Measurements from ENCODE around the gene COL27A1. TPM values are rescaled to one million over a fixed set of nuclear protein-coding genes. Genes with fewer than 3 reads are reported as not detected.

Gene COL27A1
- total RNA-seq, 4 donors from 2014 or later, result 14.2 to 32.9 (median 20.7) TPM

- no peak for TF ChIP-seq POLR2AphosphoS5 (IDR thresholded peaks at IDR 0.05)
- TF ChIP-seq EP300 (IDR thresholded peaks at IDR 0.05), result no peak
- TF ChIP-seq POLR2A (IDR thresholded peaks at IDR 0.05), result no peak
- TF ChIP-seq, protein P1, sequence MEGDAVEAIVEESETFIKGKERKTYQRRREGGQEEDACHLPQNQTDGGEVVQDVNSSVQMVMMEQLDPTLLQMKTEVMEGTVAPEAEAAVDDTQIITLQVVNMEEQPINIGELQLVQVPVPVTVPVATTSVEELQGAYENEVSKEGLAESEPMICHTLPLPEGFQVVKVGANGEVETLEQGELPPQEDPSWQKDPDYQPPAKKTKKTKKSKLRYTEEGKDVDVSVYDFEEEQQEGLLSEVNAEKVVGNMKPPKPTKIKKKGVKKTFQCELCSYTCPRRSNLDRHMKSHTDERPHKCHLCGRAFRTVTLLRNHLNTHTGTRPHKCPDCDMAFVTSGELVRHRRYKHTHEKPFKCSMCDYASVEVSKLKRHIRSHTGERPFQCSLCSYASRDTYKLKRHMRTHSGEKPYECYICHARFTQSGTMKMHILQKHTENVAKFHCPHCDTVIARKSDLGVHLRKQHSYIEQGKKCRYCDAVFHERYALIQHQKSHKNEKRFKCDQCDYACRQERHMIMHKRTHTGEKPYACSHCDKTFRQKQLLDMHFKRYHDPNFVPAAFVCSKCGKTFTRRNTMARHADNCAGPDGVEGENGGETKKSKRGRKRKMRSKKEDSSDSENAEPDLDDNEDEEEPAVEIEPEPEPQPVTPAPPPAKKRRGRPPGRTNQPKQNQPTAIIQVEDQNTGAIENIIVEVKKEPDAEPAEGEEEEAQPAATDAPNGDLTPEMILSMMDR (IDR thresholded peaks at IDR 0.05), result no peak
- H3K27me3 ChIP-seq, result no peaks in the 10 kb centered on the region
- 78% methylated on average over 16 of the region's 16 CpGs for WGBS
- DNase-seq (ENCODE audit: low spot score in 2 of 2), result no peak
- no peaks in the 10 kb centered on the region for H3K9me3 ChIP-seq
- H3K27ac ChIP-seq, result no peak overlapping the region
- no peak overlapping the region for H3K4me3 ChIP-seq
- peaks cover 7% of the 10 kb centered on the region for H3K4me1 ChIP-seq
- H3K36me3 ChIP-seq, result peaks cover 6% of the 10 kb centered on the region
Observed at GRCh38 chr9:114227288-114228015, 72.1 kb downstream of the COL27A1 start.

DNA sequence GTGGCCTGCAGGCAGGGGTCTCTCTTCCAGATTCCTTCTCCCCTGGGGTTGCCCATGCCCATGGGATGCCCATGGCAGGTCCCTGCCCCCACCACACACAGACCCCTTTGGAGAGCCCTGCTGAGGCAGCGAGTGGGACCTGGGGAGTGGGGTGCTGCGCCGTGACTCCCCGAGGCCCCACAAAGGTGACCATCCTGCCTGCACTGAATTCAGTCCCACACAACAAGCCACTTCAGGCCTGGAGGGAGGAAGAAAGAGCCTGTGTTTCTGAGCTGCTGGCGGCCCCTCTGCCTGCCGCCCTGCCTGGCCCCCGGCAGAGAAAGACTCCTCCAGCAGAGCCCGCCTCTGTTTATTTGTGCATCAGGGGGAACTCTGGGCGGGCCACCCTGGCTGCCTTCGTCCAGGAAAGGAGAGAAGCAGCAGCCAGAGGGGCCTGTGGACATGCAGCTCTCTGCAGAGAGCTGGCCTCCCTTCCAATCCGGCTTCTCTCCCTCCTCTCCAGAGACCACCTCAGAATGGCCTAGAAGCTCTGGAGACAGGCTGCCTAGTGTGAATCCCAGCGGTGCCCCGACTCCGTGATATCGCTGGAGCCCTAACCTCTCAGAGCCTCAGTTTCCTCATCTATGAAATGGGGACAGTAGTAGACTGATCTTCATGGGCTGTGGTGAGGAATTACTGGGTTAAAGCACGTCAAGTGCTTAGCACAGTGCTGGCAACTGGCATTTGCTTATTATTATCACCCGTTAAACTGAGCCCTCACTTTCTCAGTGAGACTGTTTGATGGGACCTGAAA is 72.9 kb downstream of the COL27A1 start:
- H3K27ac ChIP-seq, result no peak overlapping the region
- H3K9me3 ChIP-seq, result no peaks in the 10 kb centered on the region
- no peak for DNase-seq (ENCODE audit: low spot score in 2 of 2)
- no peaks in the 10 kb centered on the region for H3K27me3 ChIP-seq
- 82% methylated on average over 11 of the region's 17 CpGs for WGBS
- TF ChIP-seq EP300 (IDR thresholded peaks at IDR 0.05), result no peak
- no peak for TF ChIP-seq POLR2AphosphoS5 (IDR thresholded peaks at IDR 0.05)
- TF ChIP-seq, protein P1 (IDR thresholded peaks at IDR 0.05), result no peak
- no peak for TF ChIP-seq POLR2A (IDR thresholded peaks at IDR 0.05)
- no peak overlapping the region for H3K4me3 ChIP-seq
- peaks cover 6% of the 10 kb centered on the region for H3K36me3 ChIP-seq
- peaks cover 8% of the 10 kb centered on the region for H3K4me1 ChIP-seq

DNA sequence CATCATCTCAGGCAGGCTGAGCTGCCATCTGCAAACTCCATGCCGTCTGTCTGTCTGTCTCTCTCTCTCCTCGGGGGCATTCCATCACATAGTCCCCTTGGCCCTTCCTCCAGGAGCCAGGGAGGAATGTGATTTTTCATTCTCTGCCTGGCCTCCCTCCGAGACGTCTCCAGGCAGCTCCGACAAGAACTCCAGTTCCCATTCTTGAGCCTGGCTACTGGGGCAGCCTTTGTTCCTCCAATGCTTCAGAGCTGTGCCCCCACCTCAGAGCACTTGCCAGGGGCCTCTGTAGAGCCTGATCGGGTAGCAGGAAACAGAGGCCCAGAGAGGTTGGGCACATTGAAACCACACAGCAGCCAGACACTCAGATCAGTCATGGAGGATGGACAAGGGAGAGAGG is 74.0 kb downstream of the COL27A1 start:
- WGBS, result 92% methylated on average over 6 of the region's 6 CpGs
- peaks cover 6% of the 10 kb centered on the region for H3K36me3 ChIP-seq
- no peak for DNase-seq (ENCODE audit: low spot score in 2 of 2)
- TF ChIP-seq POLR2A (IDR thresholded peaks at IDR 0.05) (no peak), POLR2AphosphoS5 (IDR thresholded peaks at IDR 0.05) (no peak), EP300 (IDR thresholded peaks at IDR 0.05) (no peak)
- TF ChIP-seq, protein P1 (IDR thresholded peaks at IDR 0.05), result no peak
- H3K4me3 ChIP-seq, result no peak overlapping the region
- no peak overlapping the region for H3K27ac ChIP-seq
- H3K27me3 ChIP-seq, result no peaks in the 10 kb centered on the region
- peaks cover 16% of the 10 kb centered on the region for H3K4me1 ChIP-seq
- no peaks in the 10 kb centered on the region for H3K9me3 ChIP-seq

DNA sequence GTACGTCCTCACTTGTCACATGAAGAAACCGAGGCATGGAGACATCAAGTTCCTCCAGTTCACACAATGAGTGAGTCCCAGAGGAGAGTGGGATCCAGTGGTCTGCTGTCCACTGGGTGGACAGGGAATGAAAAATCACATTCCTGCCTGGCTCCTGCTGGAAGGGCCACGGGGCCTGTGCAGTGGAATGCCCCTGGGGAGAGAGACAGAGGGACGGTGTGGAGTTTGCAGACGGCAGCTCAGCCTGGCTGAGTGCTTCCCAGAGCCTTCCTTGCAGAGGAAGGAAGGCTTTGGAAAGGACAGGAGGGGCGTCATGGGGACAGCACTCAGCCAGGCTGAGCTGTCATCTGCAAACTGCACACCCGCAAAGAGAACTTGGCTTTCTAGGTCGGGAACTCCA is 74.7 kb downstream of the COL27A1 start:
- no peak overlapping the region for H3K4me3 ChIP-seq
- H3K27me3 ChIP-seq, result no peaks in the 10 kb centered on the region
- TF ChIP-seq POLR2AphosphoS5 (IDR thresholded peaks at IDR 0.05) (no peak), POLR2A (IDR thresholded peaks at IDR 0.05) (no peak), EP300 (IDR thresholded peaks at IDR 0.05) (no peak)
- TF ChIP-seq, protein P1 (IDR thresholded peaks at IDR 0.05), result no peak
- no peak for DNase-seq (ENCODE audit: low spot score in 2 of 2)
- peaks cover 6% of the 10 kb centered on the region for H3K36me3 ChIP-seq
- no peak overlapping the region for H3K27ac ChIP-seq
- H3K4me1 ChIP-seq, result peaks cover 19% of the 10 kb centered on the region
- WGBS, result 84% methylated on average over 8 of the region's 8 CpGs
- no peaks in the 10 kb centered on the region for H3K9me3 ChIP-seq

- TF ChIP-seq EP300 (IDR thresholded peaks at IDR 0.05), result no peak
- no peak for TF ChIP-seq POLR2AphosphoS5 (IDR thresholded peaks at IDR 0.05)
- TF ChIP-seq, protein P1 (IDR thresholded peaks at IDR 0.05), result no peak
- TF ChIP-seq POLR2A (IDR thresholded peaks at IDR 0.05), result no peak
- H3K9me3 ChIP-seq, result no peaks in the 10 kb centered on the region
- 57% methylated on average over 4 of the region's 6 CpGs for WGBS
- DNase-seq (ENCODE audit: low spot score in 2 of 2), result no peak
- H3K27ac ChIP-seq, result no peak overlapping the region
- peaks cover 24% of the 10 kb centered on the region for H3K4me1 ChIP-seq
- H3K36me3 ChIP-seq, result peaks cover 6% of the 10 kb centered on the region
- H3K4me3 ChIP-seq, result no peak overlapping the region
- no peaks in the 10 kb centered on the region for H3K27me3 ChIP-seq
Observed at GRCh38 chr9:114231273-114231672, 75.9 kb downstream of the COL27A1 start.
